Thyroid gland (tissue), 4 donors: ENCODE results near the gene DRD1.

ENCODE experiments used
- POLR2A ChIP-seq, 2 donors: fragments of 450-650 bp; IDR thresholded peaks; one replicate each; pipeline ENCODE4 v1.6.1; 2017; ENCODE audit warnings: antibody characterized with exemption in 2 of 2, mild to moderate bottlenecking in 2 of 2, moderate library complexity in 1 of 2
- TF ChIP-seq, protein P1 (sequence below), 6 experiments: fragments of 200-600 bp in 3 of 6; fragments of 450-650 bp in 3 of 6; sonication (generic) in 3 of 6; IDR thresholded peaks; one replicate each; pipeline ENCODE4 v1.5.1; 2016 to 2019; ENCODE audit warnings: antibody characterized with exemption in 6 of 6, mild to moderate bottlenecking in 2 of 6, inconsistent platforms in 1 of 6, moderate library complexity in 1 of 6

DNA sequence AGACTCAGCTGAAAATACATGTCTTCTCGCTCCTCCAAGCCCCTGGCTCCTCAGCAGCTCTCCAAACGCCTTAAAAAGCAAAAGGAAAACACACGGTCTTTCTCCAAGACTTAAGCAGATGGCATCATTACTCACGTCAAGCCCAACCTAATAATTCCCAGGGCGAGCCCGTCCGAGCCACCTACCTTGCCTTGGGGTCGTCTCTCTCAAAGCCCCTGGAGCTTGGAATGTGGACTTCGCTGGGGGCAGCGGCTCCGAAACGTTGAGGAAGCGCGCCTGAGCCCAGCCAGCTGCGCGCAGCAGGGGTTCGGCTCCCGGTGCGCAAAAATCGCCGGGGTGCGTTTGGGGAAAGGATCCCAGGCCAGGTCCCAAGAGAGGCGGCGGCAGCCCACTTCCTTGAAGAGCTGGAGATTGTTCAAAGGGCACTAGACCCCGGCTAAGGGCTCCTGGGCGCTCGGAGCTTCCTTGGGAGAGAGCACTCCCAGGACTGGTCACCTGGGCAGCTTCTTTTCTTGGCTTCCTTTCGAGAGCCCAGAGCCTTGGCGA, 395 bp downstream of the DRD1 start:
- TF ChIP-seq, protein P1, sequence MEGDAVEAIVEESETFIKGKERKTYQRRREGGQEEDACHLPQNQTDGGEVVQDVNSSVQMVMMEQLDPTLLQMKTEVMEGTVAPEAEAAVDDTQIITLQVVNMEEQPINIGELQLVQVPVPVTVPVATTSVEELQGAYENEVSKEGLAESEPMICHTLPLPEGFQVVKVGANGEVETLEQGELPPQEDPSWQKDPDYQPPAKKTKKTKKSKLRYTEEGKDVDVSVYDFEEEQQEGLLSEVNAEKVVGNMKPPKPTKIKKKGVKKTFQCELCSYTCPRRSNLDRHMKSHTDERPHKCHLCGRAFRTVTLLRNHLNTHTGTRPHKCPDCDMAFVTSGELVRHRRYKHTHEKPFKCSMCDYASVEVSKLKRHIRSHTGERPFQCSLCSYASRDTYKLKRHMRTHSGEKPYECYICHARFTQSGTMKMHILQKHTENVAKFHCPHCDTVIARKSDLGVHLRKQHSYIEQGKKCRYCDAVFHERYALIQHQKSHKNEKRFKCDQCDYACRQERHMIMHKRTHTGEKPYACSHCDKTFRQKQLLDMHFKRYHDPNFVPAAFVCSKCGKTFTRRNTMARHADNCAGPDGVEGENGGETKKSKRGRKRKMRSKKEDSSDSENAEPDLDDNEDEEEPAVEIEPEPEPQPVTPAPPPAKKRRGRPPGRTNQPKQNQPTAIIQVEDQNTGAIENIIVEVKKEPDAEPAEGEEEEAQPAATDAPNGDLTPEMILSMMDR (IDR thresholded peaks at IDR 0.05) = no peak
- no peak for TF ChIP-seq POLR2A (IDR thresholded peaks at IDR 0.05)
